Lung (tissue), 12 donors: ENCODE data around the gene RRN3. TPM values are rescaled to one million over a fixed set of nuclear protein-coding genes. Genes with fewer than 3 reads are reported as not detected.
A peak's percentile ranks its signal among the peaks of the same experiment; 100 is the strongest.
"Not testable (repeated sequence)": the region's sequence is repeated elsewhere in the genome, so short reads cannot be mapped to it uniquely, and the experiment has no call there.

Experiments
- ATAC-seq: fragments of 200-7000 bp; cut with Tn5 transposase; one replicate; pipeline ENCODE4 v1.9.1; 2020; ENCODE audit warnings: moderate number of reproducible peaks; ENCODE audit not compliant: insufficient read depth, low FRiP score
- DNase-seq, 3 donors: peaks; one replicate each; pipeline ENCODE4 v3.0.0-alpha.2; 2013 to 2017
- H3K27ac ChIP-seq, 2 donors: one replicate each; pipeline ENCODE4 v1.5.1; 2013; ENCODE audit warnings: mild to moderate bottlenecking in 2 of 2, moderate library complexity in 2 of 2, control low read depth in 1 of 2, inconsistent platforms in 1 of 2, low read depth in 1 of 2, low read length in 1 of 2
- H3K27me3 ChIP-seq, 3 donors: one replicate each; pipeline ENCODE4 v1.5.1; 2013; ENCODE audit warnings: low read length in 2 of 3; ENCODE audit not compliant: control insufficient read depth in 3 of 3, insufficient read depth in 3 of 3
- H3K36me3 ChIP-seq, 4 donors: one replicate each; pipeline ENCODE4 v1.5.1; 2013; ENCODE audit warnings: low read length in 4 of 4, mild to moderate bottlenecking in 1 of 4, moderate library complexity in 1 of 4; ENCODE audit not compliant: control insufficient read depth in 4 of 4, insufficient read depth in 4 of 4
- H3K4me1 ChIP-seq, 5 donors: one replicate each; pipeline ENCODE4 v1.5.1; 2013; ENCODE audit warnings: low read length in 5 of 5, mild to moderate bottlenecking in 2 of 5, moderate library complexity in 1 of 5; ENCODE audit not compliant: control insufficient read depth in 5 of 5, insufficient read depth in 5 of 5
- H3K4me3 ChIP-seq: one replicate; pipeline ENCODE4 v1.5.1; 2013; ENCODE audit warnings: mild to moderate bottlenecking, control low read depth, moderate library complexity
- H3K9ac ChIP-seq, 2 donors: one replicate each; pipeline ENCODE4 v1.5.1; 2013; ENCODE audit warnings: low read length in 2 of 2, control low read depth in 1 of 2; ENCODE audit not compliant: insufficient read depth in 1 of 2
- H3K9me3 ChIP-seq, 4 donors: one replicate each; pipeline ENCODE4 v1.5.1; 2013; ENCODE audit warnings: low read length in 3 of 4, mild to moderate bottlenecking in 1 of 4, moderate library complexity in 1 of 4; ENCODE audit not compliant: control insufficient read depth in 4 of 4, insufficient read depth in 3 of 4
- WGBS, 2 donors: extraction: QIAGEN DNeasy Blood & Tissue Kit; methylation state at CpG; one replicate each; pipeline ENCODE4 v1.1.7; 2013; 5-methylcytosine and 5-hydroxymethylcytosine counted together
- polyA plus RNA-seq, 2 donors: library from polyadenylated mRNA; stranded (reverse); fragments of 200-250 nt; gene quantifications; one replicate each; pipeline ENCODE4 v1.2.1, GENCODE V29; 2013
- total RNA-seq, 2 donors: library from RNA; depleted of rRNA in 1 of 2; stranded (reverse); fragments of >200 nt in 1 of 2; gene quantifications; one replicate each; pipeline ENCODE4 v1.2.1, GENCODE V29; 2014 to 2021
- TF ChIP-seq, protein P1 (sequence below): IDR thresholded peaks from 2 replicates; pipeline ENCODE4 v1.5.1; 2012; ENCODE audit warnings: mild to moderate bottlenecking; ENCODE audit errors: control extremely low read depth, extremely low read depth
- donor health status: control.
- donor health status: control.
- donor health status: Bipolar disorder and iron deficiency.
- donor health status: healthy.
- donor health status: DM: yes; HTN: yes; CAD: no.

The RRN3 gene
- total and polyA plus RNA-seq, 4 donors, result 11.1 to 43.1 (median 19.3) TPM

DNA sequence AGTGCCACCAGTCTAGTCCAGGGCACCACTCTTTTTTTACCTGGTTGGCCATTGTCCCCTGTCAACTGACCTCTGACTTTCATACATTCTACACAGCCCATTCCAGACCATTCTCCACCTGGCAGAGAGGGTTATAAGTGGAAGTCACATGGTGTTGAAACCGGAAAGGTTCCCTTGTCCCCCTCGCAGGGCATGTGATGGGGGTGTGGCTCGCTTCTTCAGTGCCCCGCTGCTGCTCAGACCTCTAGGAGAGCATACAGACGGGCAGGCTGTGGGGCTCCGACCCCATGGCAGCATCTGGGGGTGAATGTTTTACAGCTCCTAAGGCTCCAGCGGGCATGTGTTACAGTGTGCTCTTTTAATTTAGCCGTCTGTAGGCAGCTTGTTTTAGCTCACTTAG is 67.0 kb downstream of the RRN3 start:
- not testable (repeated sequence) for H3K4me3 ChIP-seq, H3K4me1 ChIP-seq, H3K27ac ChIP-seq, H3K9me3 ChIP-seq, H3K27me3 ChIP-seq, DNase-seq, H3K9ac ChIP-seq, ATAC-seq
- H3K36me3 ChIP-seq, result peaks cover 7 to 41% (median 9%) of the 10 kb centered on the region in 4 donors
- 75 to 80% methylated on average over 7 to 8 of the region's 8 CpGs for whole genome bisulfite sequencing, 2 donors

DNA sequence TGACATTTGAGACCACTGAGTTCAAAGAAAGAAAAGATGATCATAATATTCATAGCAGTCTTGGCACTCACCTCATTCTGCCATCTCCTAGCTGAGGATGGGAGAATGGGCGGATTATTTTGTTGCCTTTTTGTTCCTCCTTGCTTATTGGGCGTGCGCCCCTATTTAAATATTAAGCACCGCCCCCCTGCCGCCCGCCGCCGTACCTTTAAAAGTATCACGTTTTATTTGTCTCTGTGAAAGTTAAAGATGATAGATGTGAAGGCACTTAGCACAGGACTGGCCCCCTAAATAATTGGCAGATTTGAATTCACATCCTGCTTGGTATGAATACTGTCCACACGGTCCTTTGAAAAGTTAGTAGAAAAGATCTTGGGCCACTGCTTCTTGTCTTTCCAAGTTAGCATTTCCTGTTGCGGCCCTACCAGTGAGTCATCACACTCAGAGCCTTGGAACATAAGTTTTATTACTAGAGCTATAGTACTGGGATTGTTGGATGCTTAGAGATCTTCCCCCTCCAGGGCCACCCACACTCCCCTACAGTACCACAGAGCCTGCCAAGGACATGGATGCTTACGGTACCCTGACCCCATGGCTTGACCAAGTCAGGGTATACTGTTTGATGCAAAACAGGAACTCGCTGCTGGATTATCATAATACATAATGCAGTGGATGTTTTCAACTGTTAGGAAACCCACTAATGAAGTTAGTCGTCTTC is 68.7 kb downstream of the RRN3 start:
- H3K4me1 ChIP-seq, ATAC-seq, H3K9me3 ChIP-seq, H3K4me3 ChIP-seq, H3K9ac ChIP-seq, H3K27me3 ChIP-seq, DNase-seq: not testable (repeated sequence)
- 85 to 86% methylated on average over 14 of the region's 14 CpGs for WGBS, 2 donors
- peaks cover 0 to 35% (median 11%) of the 10 kb centered on the region in 4 donors for H3K36me3 ChIP-seq
- peak overlapping the region in 1 of 2 donors; percentile 34 for H3K27ac ChIP-seq

DNA sequence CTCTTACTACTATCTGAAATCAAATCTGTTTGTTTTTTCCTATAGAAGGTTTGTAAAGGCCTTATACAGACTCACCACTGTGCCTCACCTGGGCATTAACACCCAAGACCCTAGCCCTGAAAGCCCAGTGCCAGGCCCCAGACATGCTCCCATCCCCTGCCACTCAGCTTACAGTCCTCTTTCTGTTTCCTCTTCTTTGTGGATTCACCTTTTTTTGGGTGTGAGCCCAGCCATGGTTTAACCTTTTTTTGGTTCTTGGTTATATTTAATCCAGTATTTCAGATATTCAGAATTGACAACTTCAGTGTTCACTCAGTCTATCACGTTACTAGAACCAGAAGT is 69.2 kb downstream of the RRN3 start:
- H3K4me1 ChIP-seq, DNase-seq, H3K27me3 ChIP-seq, H3K27ac ChIP-seq, ATAC-seq, H3K9ac ChIP-seq, H3K9me3 ChIP-seq, H3K4me3 ChIP-seq: not testable (repeated sequence)
- H3K36me3 ChIP-seq, result peaks cover 0 to 35% (median 11%) of the 10 kb centered on the region in 4 donors
- 88 to 91% methylated on average over 1 of the region's 1 CpG for WGBS, 2 donors

DNA sequence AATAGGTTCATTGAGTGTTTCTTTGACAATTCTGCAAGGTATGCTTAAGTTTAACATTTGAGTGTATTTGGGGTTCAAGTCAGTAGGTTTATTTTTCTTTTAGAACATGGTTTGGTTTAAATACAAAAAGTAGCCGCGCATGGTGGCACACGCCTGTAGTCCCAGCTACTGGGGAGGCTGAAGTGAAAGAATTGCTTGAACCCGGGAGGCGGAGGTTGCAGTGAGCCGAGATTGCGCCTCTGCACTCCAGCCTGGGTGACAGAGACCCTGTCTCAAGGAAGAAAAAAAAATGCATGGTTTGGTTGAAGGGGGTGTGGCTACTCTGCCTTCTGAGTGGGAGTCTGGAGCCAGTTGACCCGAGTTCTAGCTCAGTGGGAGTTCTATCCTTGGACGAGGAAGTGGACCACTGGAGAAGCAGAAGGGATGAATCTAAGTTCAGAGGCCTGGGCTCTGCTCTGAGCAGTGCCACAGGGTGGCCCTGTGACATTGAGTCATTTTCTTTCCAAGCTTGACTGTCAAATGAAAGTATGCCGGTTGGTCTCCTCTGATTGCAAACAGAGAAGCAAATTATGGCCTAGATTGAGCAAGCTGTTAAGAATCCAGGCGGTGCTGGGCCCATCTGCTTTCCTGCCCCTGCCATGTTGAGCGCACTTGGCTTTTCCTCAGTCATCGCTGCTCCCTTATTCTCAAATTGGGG is 70.5 kb downstream of the RRN3 start:
- H3K4me1 ChIP-seq, ATAC-seq, DNase-seq, H3K9ac ChIP-seq, H3K27me3 ChIP-seq, H3K4me3 ChIP-seq, H3K27ac ChIP-seq, H3K9me3 ChIP-seq: not testable (repeated sequence)
- 91% methylated on average over 13 of the region's 13 CpGs for WGBS, 2 donors
- H3K36me3 ChIP-seq, result peaks cover 0 to 32% (median 14%) of the 10 kb centered on the region in 4 donors

DNA sequence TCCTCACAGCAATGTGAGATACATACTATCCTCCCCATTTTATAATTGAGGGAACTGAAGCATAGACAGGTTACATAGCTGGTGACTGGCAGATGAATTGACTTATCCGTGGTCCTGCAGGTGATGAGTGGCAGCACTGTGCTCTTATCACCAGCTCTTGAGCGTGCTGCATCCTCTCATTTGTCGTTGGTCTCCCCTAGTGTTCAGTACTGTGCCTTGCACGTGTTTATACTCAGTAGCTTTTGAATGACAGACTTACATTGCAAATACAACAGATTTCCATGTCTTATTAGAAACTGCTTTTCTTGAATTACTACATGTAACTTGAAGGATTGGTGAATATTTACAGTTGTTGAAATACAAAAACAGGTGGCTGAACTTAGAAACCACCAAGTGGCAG is 71.9 kb downstream of the RRN3 start:
- H3K36me3 ChIP-seq, result peaks cover 2 to 28% (median 11%) of the 10 kb centered on the region in 4 donors
- 30 to 34% methylated on average over 4 of the region's 4 CpGs for WGBS, 2 donors
- not testable (repeated sequence) for H3K4me3 ChIP-seq, H3K4me1 ChIP-seq, H3K27ac ChIP-seq, H3K9me3 ChIP-seq, H3K27me3 ChIP-seq, H3K9ac ChIP-seq
- peak; percentile 16 for ATAC-seq
- peak in 1 of 3 donors; percentile 36 for DNase-seq
- TF ChIP-seq, protein P1, sequence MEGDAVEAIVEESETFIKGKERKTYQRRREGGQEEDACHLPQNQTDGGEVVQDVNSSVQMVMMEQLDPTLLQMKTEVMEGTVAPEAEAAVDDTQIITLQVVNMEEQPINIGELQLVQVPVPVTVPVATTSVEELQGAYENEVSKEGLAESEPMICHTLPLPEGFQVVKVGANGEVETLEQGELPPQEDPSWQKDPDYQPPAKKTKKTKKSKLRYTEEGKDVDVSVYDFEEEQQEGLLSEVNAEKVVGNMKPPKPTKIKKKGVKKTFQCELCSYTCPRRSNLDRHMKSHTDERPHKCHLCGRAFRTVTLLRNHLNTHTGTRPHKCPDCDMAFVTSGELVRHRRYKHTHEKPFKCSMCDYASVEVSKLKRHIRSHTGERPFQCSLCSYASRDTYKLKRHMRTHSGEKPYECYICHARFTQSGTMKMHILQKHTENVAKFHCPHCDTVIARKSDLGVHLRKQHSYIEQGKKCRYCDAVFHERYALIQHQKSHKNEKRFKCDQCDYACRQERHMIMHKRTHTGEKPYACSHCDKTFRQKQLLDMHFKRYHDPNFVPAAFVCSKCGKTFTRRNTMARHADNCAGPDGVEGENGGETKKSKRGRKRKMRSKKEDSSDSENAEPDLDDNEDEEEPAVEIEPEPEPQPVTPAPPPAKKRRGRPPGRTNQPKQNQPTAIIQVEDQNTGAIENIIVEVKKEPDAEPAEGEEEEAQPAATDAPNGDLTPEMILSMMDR, result peak; percentile 33

DNA sequence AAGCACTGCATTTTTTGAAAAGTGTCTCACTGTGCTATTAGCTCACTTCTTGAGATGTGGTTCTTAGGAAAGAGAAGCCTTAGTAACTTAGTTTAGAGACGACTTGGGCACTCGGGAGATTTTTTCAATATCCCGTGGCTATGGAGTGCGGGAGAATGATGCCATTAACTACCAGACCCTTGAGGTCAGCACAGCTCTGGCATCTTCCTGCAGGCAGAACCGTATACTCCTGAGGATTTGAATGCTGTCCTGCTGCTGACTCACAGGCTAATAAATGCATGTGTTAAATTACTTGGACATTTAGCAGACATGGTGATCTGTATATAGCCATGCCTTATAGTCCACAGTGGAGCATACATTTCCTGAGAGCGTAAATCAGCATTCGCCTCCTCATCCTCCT is 72.6 kb downstream of the RRN3 start:
- not testable (repeated sequence) for H3K27me3 ChIP-seq, H3K4me3 ChIP-seq, H3K9ac ChIP-seq, ATAC-seq, DNase-seq, H3K9me3 ChIP-seq, H3K27ac ChIP-seq, H3K4me1 ChIP-seq
- peaks cover 2 to 30% (median 13%) of the 10 kb centered on the region in 4 donors for H3K36me3 ChIP-seq
- WGBS, 2 donors, result 89 to 90% methylated on average over 7 of the region's 7 CpGs

DNA sequence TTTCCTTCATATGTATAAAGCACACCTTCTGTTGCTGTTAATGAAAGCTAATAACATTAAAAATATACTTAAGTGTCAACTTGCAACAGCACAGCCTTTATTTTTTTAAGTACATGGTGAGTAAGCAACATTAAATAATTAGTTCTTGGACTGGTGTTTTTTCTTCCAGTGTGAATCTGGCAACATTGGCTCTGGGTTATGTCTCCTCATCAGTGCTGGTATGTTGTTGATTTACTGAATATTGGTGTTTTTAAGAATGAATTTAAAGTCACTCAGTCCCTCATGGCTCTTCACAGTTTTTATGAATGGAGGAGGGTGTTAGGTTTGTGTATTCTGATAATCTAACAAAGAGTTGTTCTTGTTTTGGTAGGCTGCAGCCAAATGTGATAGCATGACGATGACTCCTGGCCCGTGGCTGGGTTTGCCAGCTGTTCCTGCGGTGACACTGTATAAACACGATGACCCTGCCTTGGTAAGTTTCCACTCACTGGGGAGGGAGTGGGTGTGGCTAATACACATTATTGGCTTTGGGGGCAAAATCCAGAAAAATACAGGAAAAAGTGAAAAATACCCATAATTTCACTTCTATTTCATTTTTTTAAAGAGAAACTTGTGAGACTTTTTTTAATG is 77.0 kb downstream of the RRN3 start:
- H3K4me3 ChIP-seq, H3K9ac ChIP-seq, H3K4me1 ChIP-seq, ATAC-seq, H3K9me3 ChIP-seq, H3K27me3 ChIP-seq, H3K27ac ChIP-seq: not testable (repeated sequence)
- peak; percentile 42 to 81 (median 69) for DNase-seq
- 42 to 76% methylated on average over 4 of the region's 4 CpGs for WGBS, 2 donors
- peaks cover 2 to 22% (median 11%) of the 10 kb centered on the region in 4 donors for H3K36me3 ChIP-seq
